Transverse colon (tissue), 4 donors: ENCODE results near the gene SLC25A13.

Experiments used
- CTCF ChIP-seq, 5 experiments: fragments of 200-600 bp in 3 of 5; fragments of 450-650 bp in 2 of 5; sonication (generic) in 3 of 5; IDR thresholded peaks; 1 replicate in 2 of 5; 2 replicates in 3 of 5; pipeline ENCODE4 v1.5.1; 2016 to 2017; ENCODE audit warnings: antibody characterized with exemption in 5 of 5, inconsistent platforms in 3 of 5, mild to moderate bottlenecking in 2 of 5, moderate library complexity in 1 of 5
- POLR2A ChIP-seq: fragments of 450-650 bp; IDR thresholded peaks from one replicate; pipeline ENCODE4 v1.6.1; 2016; ENCODE audit warnings: antibody characterized with exemption, mild to moderate bottlenecking, moderate library complexity
- POLR2AphosphoS5 ChIP-seq, 3 donors: sonication (generic); formaldehyde crosslinking; IDR thresholded peaks; one replicate each; pipeline ENCODE4 v1.6.1; 2016; ENCODE audit warnings: antibody characterized with exemption in 3 of 3

GRCh38 chr7:96075510-96076349, 246.2 kb downstream of the SLC25A13 start:
- TF ChIP-seq POLR2A (no peak), CTCF (IDR thresholded peaks at IDR 0.05) (peak; percentile 55 to 75 (median 72)), POLR2AphosphoS5 (IDR thresholded peaks at IDR 0.05) (no peak)
